Measurements from ENCODE around the gene SPEM3. TPM values are rescaled to one million over a fixed set of nuclear protein-coding genes. Genes with fewer than 3 reads are reported as not detected.
"Not testable (repeated sequence)": the region's sequence is repeated elsewhere in the genome, so short reads cannot be mapped to it uniquely, and the experiment has no call there.

SPEM3 gene
- total and polyA plus RNA-seq, 2 of the 13 experiments (the other 11 are each of a cell fraction or from before 2014, with no cell fraction given): not detected

- no peak for TF ChIP-seq REPIN1 (CRISPR knock-in tag; IDR thresholded peaks at IDR 0.05; ENCODE audit: borderline replicate concordance, low read depth)
These were observed 51.4 kb downstream of the SPEM3 start (continued) for GRCh38 chr17:7480089-7480384.

- Histone ChIP-seq H3K27ac (ENCODE audit: extremely low read length, insufficient read depth, low read length) (peak within 1 kb of the TSS; percentile 75), H3K4me2 (ENCODE audit: low read depth, low read length) (peak within 1 kb of the TSS; percentile 94), H3K79me2 (ENCODE audit: insufficient read depth, low read length) (peaks cover 47% of the 10 kb centered on the region), H3K4me1 (ENCODE audit: insufficient read depth, low read length) (peaks cover 62% of the 10 kb centered on the region), H3K4me3 (replicated peaks in 1 of 3; ENCODE audit: insufficient read depth in 1 of 3, low read depth in 2 of 3, low read length in 3 of 3) (peak within 1 kb of the TSS; percentile 69 to 86 (median 79)), H3K9ac (ENCODE audit: insufficient read depth, low read depth, low read length) (peak within 1 kb of the TSS; percentile 67; the same call in 1 of the 2 replicates), H4K20me1 (ENCODE audit: insufficient read depth, low read length) (peaks cover 28% of the 10 kb centered on the region)
- DNase-seq (ENCODE audit: low spot score); H3K27me3 ChIP-seq (ENCODE audit: control insufficient read depth in 1 of 2, insufficient read depth in 2 of 2, low read length in 2 of 2); ATAC-seq; BruUV-seq (replicated peaks); FAIRE-seq; H3K9me3 ChIP-seq (ENCODE audit: low read length); in situ Hi-C loops (cut with HindIII; ENCODE audit: extremely low pct_ligation_motif_present, low pct_unique_long_range_greater_than_20kb); CTCF ChIA-PET (ENCODE audit: low intra/inter-chr PET ratio, low total read pairs); H3K36me3 ChIP-seq (replicated peaks in 1 of 2; ENCODE audit: control insufficient read depth in 1 of 2, insufficient read depth in 2 of 2, low read length in 2 of 2); H2AFZ ChIP-seq (ENCODE audit: low read length): not testable (repeated sequence)
- WGBS (ENCODE audit: low lambda C conversion rate): 43% methylated on average over 4 of the region's 4 CpGs
- intact Hi-C loops (cut with micrococcal nuclease; ENCODE audit: unreplicated experiment): loop anchor here (5.0 kb wide), 3 partner anchors 34 to 124 kb away; partner anchors contain the start of genes CHRNB1, TMEM256 and TMEM95
- POLR2A ChIA-PET: interaction anchor here (0.9 to 3.5 kb wide), 6 partner anchors 36 to 102 kb away, joined by 3 to 35 read pairs (median 4); partner anchors contain the start of genes MPDU1, PLSCR3, TMEM102 and TMEM256
- peak; percentile 26; the same call in 1 of the 2 replicates for TF ChIP-seq IKZF5 (CRISPR knock-in tag; IDR thresholded peaks at IDR 0.05)
- TF ChIP-seq KDM6A (CRISPR knock-in tag; IDR thresholded peaks at IDR 0.05; ENCODE audit: low read depth): peak; percentile 15; the same call in 1 of the 2 replicates
- peak; percentile 68 for TF ChIP-seq PATZ1 (CRISPR knock-in tag; IDR thresholded peaks at IDR 0.05)
- TF ChIP-seq PAXIP1 (CRISPR knock-in tag; conservative IDR thresholded peaks at IDR 0.05): peak; percentile 40; the same call in 1 of the 2 replicates
- TF ChIP-seq HNF4A (CRISPR knock-in tag; IDR thresholded peaks at IDR 0.05): peak; percentile 53
- TF ChIP-seq ZNF281 (CRISPR knock-in tag; IDR thresholded peaks at IDR 0.05; ENCODE audit: borderline replicate concordance): peak; percentile 83
These were observed 52.6 kb downstream of the SPEM3 start, which contains the start of gene SLC35G6 for GRCh38 chr17:7481275-7481674. Gene SLC35G6, plus strand, starts transcription at chr17:7481446. Its CDS starts 71 bp downstream, at chr17:7481517.

Data from HepG2 (cell line).